ENCODE measurements around the gene KATNB1.
"Not testable (repeated sequence)": the region's sequence is repeated elsewhere in the genome, so short reads cannot be mapped to it uniquely, and the experiment has no call there.

The KATNB1 gene

GRCh38 chr16:57775661-57776469 lies 40.3 kb downstream of the KATNB1 start:
- no peak for DNase-seq

- no peak for DNase-seq
Measured at GRCh38 chr16:57778658-57779057, 43.1 kb downstream of the KATNB1 start.

DNA sequence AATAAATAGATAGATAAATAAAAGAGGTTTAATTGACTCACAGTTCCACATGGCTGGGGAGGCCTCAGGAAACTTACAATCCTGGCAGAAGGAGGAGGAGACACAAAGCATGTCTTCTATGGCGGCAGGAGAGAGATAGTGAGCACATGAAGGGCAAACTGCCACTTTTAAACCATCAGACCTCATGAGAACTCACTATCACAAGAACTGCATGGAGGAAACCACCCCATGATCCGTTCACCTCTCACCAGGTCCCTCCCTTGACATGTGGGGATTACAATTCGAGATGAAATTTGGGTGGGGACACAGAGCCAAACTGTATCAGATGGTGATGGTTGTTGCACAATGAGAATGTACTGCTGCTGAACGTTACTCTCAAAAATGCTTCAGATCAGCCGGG lies 44.3 kb downstream of the KATNB1 start:
- DNase-seq, result not testable (repeated sequence)

GRCh38 chr16:57781349-57781740 lies 45.8 kb downstream of the KATNB1 start:
- no peak for DNase-seq

DNA sequence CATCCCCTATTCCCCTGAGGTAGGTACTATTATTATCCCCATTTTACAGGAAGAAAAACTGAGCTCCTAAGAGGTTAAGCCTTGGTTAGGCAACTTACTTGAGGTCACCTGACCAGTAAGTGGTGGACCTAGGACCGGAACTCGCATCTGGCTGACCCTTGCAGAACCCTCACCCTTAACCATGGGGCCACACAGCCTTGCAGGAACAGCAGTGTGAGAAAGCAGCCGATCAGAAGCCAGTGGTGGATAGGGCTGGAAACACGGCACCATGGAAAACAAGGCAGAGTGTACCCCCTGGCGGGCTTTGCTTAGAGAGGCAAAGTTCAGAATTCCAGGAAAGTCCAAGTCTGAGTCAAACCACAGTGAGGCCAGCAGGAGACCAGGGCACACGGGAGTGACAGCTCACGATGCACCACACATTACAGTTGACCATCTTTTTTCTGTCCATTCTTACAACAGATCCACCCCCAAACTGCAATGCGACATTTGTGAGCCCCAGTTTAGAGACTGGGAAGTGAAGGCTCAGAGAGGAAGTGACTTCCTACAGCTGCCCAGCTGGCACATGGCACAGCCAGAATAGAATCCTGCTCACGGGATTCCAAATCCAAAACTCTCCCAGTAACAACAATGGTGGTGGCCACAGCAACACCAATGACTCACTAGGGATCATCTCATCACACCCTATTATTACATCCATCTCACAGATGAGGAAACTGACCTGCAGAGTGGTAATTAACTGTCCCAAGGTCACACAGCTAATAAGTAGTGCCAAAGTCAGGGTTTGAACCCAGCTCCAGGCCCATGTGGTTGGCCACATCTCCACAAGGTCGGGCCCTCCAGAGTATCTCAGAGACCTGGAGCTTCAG lies 46.4 kb downstream of the KATNB1 start:
- DNase-seq, result no peak

DNA sequence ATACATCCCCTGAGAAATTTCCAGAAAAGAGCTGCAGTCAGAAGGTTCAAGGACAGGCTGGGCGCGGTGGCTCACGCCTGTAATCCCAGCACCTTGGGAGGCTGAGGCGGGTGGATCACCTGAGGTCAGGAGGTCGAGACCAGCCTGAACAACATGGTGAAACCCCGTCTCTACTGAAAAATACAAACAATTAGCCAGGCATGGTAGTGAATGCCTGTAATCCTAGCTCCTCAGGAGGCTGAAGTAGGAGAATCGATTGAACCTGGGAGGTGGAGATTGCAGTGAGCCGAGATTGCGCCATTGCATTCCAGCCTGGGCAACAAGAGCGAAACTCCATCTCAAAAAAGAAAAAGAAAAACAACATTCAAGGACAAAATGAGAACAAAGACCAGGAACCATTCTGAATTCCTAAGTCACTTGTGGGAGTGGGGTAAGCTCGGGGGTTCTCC lies 47.1 kb downstream of the KATNB1 start:
- DNase-seq, result not testable (repeated sequence)

DNA sequence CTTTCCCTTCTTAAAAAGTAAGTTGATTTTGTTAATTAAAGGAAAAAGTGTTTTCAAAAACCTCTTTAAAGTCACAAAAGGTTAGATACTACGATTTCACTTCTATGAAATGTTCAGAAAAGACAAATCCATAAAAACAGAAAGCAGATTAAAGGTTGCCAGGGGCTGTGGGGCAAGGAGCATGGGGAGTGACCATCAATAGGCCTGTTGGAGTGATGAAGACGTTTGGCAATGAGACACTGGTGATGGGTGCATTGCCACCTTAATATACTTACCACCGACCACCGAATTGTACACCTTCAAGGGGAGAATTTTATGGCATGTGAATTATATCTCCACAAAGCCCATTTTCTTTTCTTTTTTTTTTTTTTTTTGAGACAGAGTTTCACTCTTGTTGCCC lies 47.5 kb downstream of the KATNB1 start:
- no peak for DNase-seq

GRCh38 chr16:57783883-57784282 lies 48.3 kb downstream of the KATNB1 start:
- no peak for DNase-seq

DNA sequence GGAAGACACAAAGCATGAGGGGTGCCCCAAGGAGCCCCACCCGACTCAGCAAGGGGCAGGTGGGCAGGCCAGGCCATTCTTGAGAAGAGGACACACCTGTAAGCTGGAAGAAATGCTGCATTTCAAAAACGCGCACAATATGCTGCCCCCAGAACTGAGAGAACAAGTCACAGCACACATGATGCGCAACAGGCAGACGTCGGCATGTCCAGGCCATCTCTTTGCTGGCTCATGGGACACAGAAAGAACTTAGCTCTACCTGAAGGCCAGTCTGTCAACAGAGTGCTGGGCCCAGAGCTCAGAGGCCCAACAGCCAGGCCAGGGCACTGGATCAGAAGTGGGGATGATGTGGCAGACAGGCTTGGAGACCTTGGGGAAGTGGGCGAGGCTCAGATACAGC lies 48.8 kb downstream of the KATNB1 start:
- no peak for DNase-seq

GRCh38 chr16:57785385-57785784 lies 49.8 kb downstream of the KATNB1 start:
- no peak for DNase-seq

GRCh38 chr16:57785924-57786323 lies 50.4 kb downstream of the KATNB1 start:
- no peak for DNase-seq

DNA sequence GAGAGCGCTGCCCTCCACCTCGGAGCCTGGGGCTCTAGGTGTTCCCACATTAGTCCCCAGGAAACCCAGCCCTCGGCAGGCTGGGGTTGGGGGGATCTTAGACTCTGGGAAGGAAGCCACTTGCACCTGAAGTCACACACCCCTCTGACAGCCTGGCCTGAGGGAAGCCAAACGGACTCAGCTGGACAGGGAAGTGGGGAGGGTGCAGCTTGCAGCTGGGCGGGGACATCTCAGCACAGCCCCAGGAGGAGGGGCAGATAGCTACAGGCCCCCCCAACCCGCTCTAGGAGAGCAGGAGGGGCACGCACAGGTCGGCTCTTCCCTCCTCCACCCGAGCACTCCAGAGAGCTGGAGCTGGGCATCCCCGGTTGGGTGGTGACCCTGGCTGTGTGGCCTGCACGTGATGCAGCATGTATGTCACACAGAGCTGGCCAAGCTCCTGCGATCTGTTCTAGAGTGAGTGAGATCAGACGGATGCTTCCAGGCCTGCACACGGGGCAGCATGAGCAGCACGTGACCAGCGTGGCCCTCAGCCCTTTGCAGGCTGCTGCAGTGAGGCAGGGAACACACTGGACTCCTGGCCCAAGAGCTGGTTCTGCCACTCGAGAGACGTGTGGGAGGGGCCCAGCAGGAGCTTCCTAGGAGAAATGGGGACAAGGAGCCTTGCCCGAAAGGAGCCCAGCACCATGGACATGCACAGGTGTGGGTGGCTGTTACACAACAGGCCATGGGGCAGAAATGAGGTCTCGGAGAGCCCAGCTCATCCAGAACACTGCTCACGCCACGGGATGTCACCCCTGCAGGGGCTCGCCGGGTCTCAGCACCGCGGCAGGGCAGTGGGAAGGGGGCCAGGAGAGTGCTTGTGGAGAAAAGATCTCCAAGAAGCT lies 51.3 kb downstream of the KATNB1 start:
- DNase-seq, result no peak

- DNase-seq, result no peak
Measured at GRCh38 chr16:57787519-57787905, 51.9 kb downstream of the KATNB1 start.

DNA sequence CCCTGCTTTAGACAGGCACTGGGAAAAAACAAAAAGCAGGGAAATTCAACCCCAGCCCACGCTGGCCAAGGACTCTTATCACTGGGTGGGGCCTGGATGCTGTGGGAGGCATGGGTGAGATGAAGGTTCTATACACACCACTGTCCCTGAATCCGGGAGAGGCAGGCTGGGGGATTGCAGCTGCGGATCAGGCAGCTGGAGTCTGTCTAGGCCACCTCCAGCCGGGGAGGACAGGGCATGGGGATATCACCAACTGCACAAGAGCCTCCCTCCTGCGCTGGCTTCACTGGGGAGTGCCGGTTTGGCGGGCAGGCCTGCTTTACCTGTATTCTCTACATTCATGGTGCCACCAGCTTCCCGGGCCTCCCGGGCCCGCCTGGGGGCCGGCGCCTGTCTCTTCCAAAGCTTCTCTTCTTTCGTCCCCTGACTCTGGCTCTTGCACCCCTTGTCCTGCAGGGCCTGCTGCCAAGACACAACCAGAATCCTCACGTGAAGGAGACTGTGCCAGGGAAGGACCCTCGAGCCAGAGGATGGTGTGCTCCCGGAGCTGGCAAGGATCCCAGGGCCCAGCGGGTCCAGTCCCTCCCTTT lies 52.8 kb downstream of the KATNB1 start:
- DNase-seq, result no peak

- DNase-seq, result no peak
Measured at GRCh38 chr16:57788951-57789350, 53.4 kb downstream of the KATNB1 start.

- no peak for DNase-seq
Measured at GRCh38 chr16:57791195-57791892, 55.8 kb downstream of the KATNB1 start.

DNA sequence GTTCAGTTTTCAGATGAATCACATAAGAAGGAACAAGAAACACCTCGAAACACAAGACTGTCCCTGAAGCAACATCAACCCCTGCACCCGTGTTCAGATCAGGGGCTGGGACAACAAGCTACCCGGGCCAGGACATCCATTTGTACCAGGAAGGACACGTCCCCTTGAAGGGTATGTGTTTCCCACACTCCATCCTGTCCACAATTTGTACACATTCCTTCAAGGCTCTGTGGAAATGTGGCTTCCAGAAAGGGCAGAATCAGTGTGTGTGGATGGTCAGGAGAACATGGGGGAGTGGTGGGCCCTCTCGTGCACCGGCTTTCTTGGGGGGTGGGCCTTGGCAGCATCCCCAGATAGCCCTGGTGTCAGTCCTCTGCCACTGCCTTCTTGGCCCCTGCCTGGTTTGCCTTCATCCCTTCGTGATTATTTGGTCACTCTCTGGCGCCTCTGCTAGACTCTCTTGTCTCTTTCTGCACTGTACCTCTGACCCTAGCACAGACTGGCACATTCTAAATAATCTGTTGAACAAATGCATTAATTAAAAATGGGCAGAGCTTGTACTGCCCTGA lies 56.4 kb downstream of the KATNB1 start:
- DNase-seq, result no peak

GRCh38 chr16:57794849-57795430 lies 59.4 kb downstream of the KATNB1 start:
- no peak for DNase-seq

- no peak for DNase-seq
Measured at GRCh38 chr16:57795431-57795878, 59.9 kb downstream of the KATNB1 start.

DNA sequence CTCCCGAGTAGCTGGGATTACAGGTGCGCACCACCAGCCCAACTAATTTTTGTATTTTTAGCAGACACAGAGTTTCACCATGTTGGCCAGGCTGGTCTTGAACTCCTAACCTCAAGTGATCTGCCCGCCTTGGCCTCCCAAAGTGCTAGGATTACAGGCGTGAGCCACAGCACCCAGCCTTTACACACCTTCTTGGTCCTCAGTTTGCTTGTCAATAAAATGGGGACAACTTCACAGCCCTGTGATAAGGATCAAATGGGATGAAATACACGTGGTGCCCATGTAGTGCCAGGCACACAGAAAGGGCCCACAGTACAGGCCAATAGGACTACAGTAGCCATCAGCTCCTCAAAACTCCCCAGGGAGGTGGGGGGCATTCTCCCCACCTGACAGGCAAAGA lies 60.4 kb downstream of the KATNB1 start:
- not testable (repeated sequence) for DNase-seq

DNA sequence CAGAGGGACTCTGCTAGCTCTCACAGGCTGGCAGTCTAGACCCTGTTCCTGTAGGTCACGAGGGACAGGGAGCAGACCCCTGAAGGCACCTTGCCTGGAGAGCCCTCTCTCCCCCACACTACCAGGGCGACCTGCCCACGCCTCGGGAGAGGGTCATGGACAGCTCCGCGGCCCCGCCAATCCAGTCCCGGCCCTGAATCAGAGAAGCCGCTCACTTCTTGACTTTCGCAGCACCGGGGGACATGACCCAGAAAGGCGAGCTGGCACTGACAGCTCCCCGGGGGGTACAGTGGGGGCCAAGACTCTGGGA lies 61.6 kb downstream of the KATNB1 start:
- DNase-seq, result no peak

Measured in stimulated activated CD4-positive, alpha-beta T cell treated with anti-CD3 and anti-CD28 coated beads, Interleukin-2, amount 100 ng/mL, for 48 hours (primary cell).